ENCODE measurements around the gene CARMIL3. TPM values are rescaled to one million over a fixed set of nuclear protein-coding genes. Genes with fewer than 3 reads are reported as not detected.
A peak's percentile ranks its signal among the peaks of the same experiment; 100 is the strongest.

Gene CARMIL3
- total RNA-seq, 4 donors from 2014 or later, result 0.63 to 1.3 (median 0.99) TPM

DNA sequence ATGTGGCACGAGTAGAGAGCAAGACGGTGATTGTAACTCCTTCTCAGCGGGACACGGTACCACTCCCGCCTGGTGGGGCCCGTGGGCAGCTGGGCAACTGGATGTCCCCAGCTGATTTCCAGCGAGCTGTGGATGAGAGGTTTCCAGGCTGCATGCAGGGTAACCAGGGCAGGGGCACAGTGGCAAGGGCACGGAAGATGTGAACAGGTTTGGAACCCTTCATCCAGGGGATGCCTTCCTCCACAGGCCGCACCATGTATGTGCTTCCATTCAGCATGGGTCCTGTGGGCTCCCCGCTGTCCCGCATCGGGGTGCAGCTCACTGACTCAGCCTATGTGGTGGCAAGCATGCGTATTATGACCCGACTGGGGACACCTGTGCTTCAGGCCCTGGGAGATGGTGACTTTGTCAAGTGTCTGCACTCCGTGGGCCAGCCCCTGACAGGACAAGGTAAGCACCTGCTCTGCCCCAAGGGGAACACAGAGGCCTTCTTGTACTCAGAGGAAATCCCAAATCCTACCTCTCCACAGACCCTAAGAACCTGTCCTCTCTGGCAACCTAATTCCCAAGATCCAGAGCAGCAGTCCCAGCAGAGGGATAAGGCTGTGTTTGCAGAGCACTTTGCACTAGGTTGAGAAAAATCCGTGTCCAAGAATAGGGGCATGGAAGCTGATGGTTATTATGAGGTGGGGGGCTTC lies 46.6 kb downstream of the CARMIL3 start:
- H3K36me3 ChIP-seq, result peaks cover 0 to 18% of the 10 kb centered on the region in 2 donors
- no peak overlapping the region for H3K4me3 ChIP-seq (replicated peaks in 1 of 3)
- peaks cover 10 to 17% of the 10 kb centered on the region in 2 donors for H3K4me1 ChIP-seq
- TF ChIP-seq POLR2A (IDR thresholded peaks at IDR 0.05), result no peak
- TF ChIP-seq, protein P1, sequence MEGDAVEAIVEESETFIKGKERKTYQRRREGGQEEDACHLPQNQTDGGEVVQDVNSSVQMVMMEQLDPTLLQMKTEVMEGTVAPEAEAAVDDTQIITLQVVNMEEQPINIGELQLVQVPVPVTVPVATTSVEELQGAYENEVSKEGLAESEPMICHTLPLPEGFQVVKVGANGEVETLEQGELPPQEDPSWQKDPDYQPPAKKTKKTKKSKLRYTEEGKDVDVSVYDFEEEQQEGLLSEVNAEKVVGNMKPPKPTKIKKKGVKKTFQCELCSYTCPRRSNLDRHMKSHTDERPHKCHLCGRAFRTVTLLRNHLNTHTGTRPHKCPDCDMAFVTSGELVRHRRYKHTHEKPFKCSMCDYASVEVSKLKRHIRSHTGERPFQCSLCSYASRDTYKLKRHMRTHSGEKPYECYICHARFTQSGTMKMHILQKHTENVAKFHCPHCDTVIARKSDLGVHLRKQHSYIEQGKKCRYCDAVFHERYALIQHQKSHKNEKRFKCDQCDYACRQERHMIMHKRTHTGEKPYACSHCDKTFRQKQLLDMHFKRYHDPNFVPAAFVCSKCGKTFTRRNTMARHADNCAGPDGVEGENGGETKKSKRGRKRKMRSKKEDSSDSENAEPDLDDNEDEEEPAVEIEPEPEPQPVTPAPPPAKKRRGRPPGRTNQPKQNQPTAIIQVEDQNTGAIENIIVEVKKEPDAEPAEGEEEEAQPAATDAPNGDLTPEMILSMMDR (IDR thresholded peaks at IDR 0.05), result no peak
- intact Hi-C loops (cut with DNase I), result no loop called here
- no peak for DNase-seq
- no peaks in the 10 kb centered on the region for H3K9me3 ChIP-seq
- no peaks in the 10 kb centered on the region for H3K27me3 ChIP-seq
- no peak overlapping the region for H3K27ac ChIP-seq
- WGBS, 2 donors, result 88 to 99% methylated on average over 10 to 15 of the region's 16 CpGs

DNA sequence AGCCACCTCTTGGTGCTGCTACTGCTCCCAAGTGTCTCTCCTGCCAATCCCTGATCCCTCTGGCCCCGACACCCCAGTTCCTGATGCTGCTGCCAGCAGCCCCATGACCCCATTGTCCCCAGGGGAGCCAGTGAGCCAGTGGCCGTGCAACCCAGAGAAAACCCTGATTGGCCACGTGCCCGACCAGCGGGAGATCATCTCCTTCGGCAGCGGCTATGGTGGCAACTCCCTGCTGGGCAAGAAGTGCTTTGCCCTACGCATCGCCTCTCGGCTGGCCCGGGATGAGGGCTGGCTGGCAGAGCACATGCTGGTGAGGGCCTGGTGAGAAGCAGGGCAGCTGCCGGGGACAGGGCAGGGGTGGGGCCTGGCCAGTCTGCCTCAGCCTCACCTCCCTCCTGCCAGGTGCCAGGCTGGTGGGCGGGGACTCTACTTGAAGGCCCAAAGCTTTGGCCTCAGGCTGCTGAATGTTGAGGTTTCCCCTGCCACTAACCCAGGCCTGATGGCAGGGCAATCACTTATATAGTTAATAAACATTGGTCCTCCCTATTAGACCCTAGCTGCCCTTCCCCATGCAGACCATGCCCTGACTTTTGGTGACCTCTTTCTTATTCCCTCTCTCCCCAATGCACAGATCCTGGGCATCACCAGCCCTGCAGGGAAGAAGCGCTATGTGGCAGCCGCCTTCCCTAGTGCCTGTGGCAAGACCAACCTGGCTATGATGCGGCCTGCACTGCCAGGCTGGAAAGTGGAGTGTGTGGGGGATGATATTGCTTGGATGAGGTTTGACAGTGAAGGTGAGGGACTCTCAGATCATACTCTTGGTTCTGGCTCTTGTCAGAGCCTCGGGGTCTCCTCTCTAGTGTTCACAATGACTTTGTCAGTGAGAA lies 47.4 kb downstream of the CARMIL3 start:
- no peak for TF ChIP-seq POLR2A (IDR thresholded peaks at IDR 0.05)
- TF ChIP-seq, protein P1 (IDR thresholded peaks at IDR 0.05), result no peak
- intact Hi-C loops (cut with DNase I), result no loop called here
- WGBS, 2 donors, result 95% methylated on average over 5 to 7 of the region's 17 CpGs
- no peaks in the 10 kb centered on the region for H3K9me3 ChIP-seq
- no peak overlapping the region for H3K4me3 ChIP-seq (replicated peaks in 1 of 3)
- peaks cover 10 to 13% of the 10 kb centered on the region in 2 donors for H3K4me1 ChIP-seq
- H3K27ac ChIP-seq, result no peak overlapping the region
- no peaks in the 10 kb centered on the region for H3K27me3 ChIP-seq
- DNase-seq, result peak; percentile 15 to 26
- peaks cover 0 to 18% of the 10 kb centered on the region in 2 donors for H3K36me3 ChIP-seq

DNA sequence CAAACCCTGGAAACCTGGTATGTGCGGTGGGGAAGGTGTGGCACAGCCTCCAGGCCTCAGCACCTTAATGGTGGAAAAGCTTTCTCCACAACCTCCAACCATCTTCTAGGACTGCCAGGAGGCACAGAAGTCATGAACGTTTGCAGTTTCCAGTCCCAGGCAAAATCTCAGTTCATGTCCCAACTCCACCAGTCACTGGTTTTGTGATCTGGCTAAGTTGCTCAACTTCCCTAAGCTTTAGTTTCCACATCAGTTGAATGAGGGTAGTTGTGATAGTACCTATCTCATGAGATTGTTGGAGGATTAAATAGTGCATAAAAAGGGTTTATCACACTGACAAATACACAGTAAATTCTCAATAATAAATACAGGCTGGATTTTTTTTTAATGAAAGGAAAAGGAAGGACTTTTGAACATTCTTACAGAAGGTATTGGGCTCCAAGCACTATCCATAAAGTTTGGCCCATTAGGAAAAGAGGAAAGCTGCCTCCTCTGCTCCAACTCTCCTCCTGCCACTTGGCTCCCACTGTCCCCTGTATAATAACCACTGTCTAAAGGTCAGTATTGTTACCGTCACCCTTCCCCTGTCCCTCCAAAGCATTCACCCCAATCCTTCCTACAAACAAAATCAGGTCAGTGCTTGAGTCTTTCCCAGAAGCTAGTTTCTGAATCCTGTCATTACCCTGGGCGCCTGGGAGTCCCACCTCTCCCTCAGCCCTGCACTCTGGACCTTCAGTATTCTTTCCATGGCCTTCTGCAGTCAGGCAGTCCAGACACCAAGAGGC lies 48.6 kb downstream of the CARMIL3 start:
- peaks cover 0 to 18% of the 10 kb centered on the region in 2 donors for H3K36me3 ChIP-seq
- TF ChIP-seq, protein P1 (IDR thresholded peaks at IDR 0.05), result no peak
- TF ChIP-seq POLR2A (IDR thresholded peaks at IDR 0.05), result no peak

DNA sequence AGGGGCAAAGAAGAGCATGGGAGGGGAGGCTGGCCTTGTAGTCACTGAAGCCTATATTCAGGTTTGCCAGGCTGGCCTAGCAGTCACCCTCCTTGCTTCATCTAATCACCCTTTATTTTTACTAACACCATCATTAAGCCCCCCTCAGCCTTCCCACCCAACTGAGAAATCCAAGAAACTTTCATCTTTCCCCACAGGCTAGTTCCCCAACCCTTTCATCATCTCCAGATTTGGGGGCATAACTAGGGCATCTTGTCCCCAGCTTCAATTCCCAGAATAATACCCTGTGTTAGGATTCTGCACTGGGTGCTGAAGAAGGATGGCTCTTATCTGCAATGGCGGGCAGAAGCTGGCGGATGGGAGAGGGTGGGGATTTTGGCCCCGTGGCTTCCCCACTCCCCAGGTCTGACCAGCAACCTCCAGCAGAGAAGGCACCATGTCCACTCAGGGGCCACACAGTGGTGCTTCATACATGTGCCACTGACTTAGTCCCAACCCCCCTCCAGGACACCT lies 49.2 kb downstream of the CARMIL3 start:
- Histone ChIP-seq H3K4me1 (peaks cover 5 to 7% of the 10 kb centered on the region in 2 donors), H3K27ac (no peak overlapping the region), H3K27me3 (no peaks in the 10 kb centered on the region), H3K9me3 (no peaks in the 10 kb centered on the region), H3K4me3 (replicated peaks in 1 of 3) (no peak overlapping the region), H3K36me3 (peaks cover 0 to 18% of the 10 kb centered on the region in 2 donors)
- no peak for DNase-seq
- no peak for TF ChIP-seq POLR2A (IDR thresholded peaks at IDR 0.05)
- TF ChIP-seq, protein P1 (IDR thresholded peaks at IDR 0.05), result no peak
- WGBS, 2 donors, result 93 to 100% methylated on average over 3 of the region's 3 CpGs
- intact Hi-C loops (cut with DNase I), result no loop called here

More for the DNA sequence above, 48.6 kb downstream of the CARMIL3 start:
- no peak for DNase-seq
- no peaks in the 10 kb centered on the region for H3K9me3 ChIP-seq
- peaks cover 5 to 6% of the 10 kb centered on the region in 2 donors for H3K4me1 ChIP-seq
- no peak overlapping the region for H3K4me3 ChIP-seq (replicated peaks in 1 of 3)
- 87 to 93% methylated on average over 4 of the region's 4 CpGs for WGBS, 2 donors
- intact Hi-C loops (cut with DNase I), result no loop called here
- H3K27ac ChIP-seq, result no peak overlapping the region
- no peaks in the 10 kb centered on the region for H3K27me3 ChIP-seq

All from thyroid gland (tissue), 4 donors.